ENCODE results near the gene ITPR3. TPM values are rescaled to one million over a fixed set of nuclear protein-coding genes. Genes with fewer than 3 reads are reported as not detected.

Gene ITPR3
- total RNA-seq, 1 donor from 2014 or later = 21.6 TPM

- no peak overlapping the region for H3K4me3 Mint-ChIP-seq (ENCODE audit: unreplicated experiment)
These were observed 43.4 kb upstream of the ITPR3 start for GRCh38 chr6:33577718-33578117.

DNA sequence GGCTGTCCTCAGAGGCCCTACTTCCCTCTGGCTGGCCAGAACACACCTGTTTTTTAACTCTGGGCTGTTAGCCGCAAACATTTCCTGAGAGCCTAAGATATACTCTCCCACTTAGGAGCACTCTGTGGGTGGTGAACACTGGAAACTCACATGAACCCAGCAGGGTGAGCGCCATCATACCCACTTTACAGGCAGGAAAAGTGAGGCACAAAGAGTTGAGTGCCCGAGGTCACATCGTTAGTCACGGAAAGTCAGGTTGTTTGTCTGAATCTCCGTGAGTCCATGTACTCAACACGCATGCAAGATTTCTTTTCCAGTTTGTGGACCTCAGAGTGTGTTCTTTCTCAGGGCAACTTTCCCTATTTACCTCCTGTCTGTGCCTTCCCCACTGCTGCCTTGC is 43.0 kb upstream of the ITPR3 start:
- TF ChIP-seq, protein P1, sequence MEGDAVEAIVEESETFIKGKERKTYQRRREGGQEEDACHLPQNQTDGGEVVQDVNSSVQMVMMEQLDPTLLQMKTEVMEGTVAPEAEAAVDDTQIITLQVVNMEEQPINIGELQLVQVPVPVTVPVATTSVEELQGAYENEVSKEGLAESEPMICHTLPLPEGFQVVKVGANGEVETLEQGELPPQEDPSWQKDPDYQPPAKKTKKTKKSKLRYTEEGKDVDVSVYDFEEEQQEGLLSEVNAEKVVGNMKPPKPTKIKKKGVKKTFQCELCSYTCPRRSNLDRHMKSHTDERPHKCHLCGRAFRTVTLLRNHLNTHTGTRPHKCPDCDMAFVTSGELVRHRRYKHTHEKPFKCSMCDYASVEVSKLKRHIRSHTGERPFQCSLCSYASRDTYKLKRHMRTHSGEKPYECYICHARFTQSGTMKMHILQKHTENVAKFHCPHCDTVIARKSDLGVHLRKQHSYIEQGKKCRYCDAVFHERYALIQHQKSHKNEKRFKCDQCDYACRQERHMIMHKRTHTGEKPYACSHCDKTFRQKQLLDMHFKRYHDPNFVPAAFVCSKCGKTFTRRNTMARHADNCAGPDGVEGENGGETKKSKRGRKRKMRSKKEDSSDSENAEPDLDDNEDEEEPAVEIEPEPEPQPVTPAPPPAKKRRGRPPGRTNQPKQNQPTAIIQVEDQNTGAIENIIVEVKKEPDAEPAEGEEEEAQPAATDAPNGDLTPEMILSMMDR (IDR thresholded peaks at IDR 0.05) = no peak
- H3K27me3 Mint-ChIP-seq (ENCODE audit: unreplicated experiment) = no peaks in the 10 kb centered on the region
- H3K4me3 Mint-ChIP-seq (ENCODE audit: unreplicated experiment) = peak overlapping the region; percentile 55
- no peaks in the 10 kb centered on the region for H3K9me3 Mint-ChIP-seq (ENCODE audit: unreplicated experiment)
- peaks cover 13% of the 10 kb centered on the region for H3K36me3 Mint-ChIP-seq (ENCODE audit: unreplicated experiment)
- no peak for DNase-seq (ENCODE audit: extremely low spot score, unreplicated experiment)
- peak overlapping the region; percentile 25 for H3K27ac Mint-ChIP-seq (ENCODE audit: unreplicated experiment)
- H3K4me1 Mint-ChIP-seq (ENCODE audit: unreplicated experiment) = peaks cover 17% of the 10 kb centered on the region

More at GRCh38 chr6:33577718-33578117, 43.4 kb upstream of the ITPR3 start:
- H3K27me3 Mint-ChIP-seq (ENCODE audit: unreplicated experiment) = no peaks in the 10 kb centered on the region
- no peaks in the 10 kb centered on the region for H3K9me3 Mint-ChIP-seq (ENCODE audit: unreplicated experiment)
- H3K4me1 Mint-ChIP-seq (ENCODE audit: unreplicated experiment) = peaks cover 17% of the 10 kb centered on the region
- no peak for DNase-seq (ENCODE audit: extremely low spot score, unreplicated experiment)
- no peak overlapping the region for H3K27ac Mint-ChIP-seq (ENCODE audit: unreplicated experiment)
- H3K36me3 Mint-ChIP-seq (ENCODE audit: unreplicated experiment) = peaks cover 13% of the 10 kb centered on the region
- TF ChIP-seq, protein P1 (IDR thresholded peaks at IDR 0.05) = no peak

- peaks cover 17% of the 10 kb centered on the region for H3K4me1 Mint-ChIP-seq (ENCODE audit: unreplicated experiment)
- H3K36me3 Mint-ChIP-seq (ENCODE audit: unreplicated experiment) = peaks cover 13% of the 10 kb centered on the region
- DNase-seq (ENCODE audit: extremely low spot score, unreplicated experiment) = no peak
- H3K27me3 Mint-ChIP-seq (ENCODE audit: unreplicated experiment) = no peaks in the 10 kb centered on the region
- H3K9me3 Mint-ChIP-seq (ENCODE audit: unreplicated experiment) = no peaks in the 10 kb centered on the region
- TF ChIP-seq, protein P1 (IDR thresholded peaks at IDR 0.05) = no peak
- peak overlapping the region; percentile 80 for H3K4me3 Mint-ChIP-seq (ENCODE audit: unreplicated experiment)
- H3K27ac Mint-ChIP-seq (ENCODE audit: unreplicated experiment) = peak overlapping the region; percentile 25
These were observed 42.5 kb upstream of the ITPR3 start for GRCh38 chr6:33578588-33579011.

GRCh38 chr6:33579828-33580714 is 41.1 kb upstream of the ITPR3 start, which contains the start of gene BAK1:
TSS of gene BAK1 (minus strand) at chr6:33580276. CDS start at chr6:33577604, 2,672 bp downstream.
- Mint-ChIP-seq H3K36me3 (ENCODE audit: unreplicated experiment) (peaks cover 10% of the 10 kb centered on the region), H3K9me3 (ENCODE audit: unreplicated experiment) (no peaks in the 10 kb centered on the region), H3K27ac (ENCODE audit: unreplicated experiment) (peak within 1 kb of the TSS; percentile 75), H3K4me3 (ENCODE audit: unreplicated experiment) (peak within 1 kb of the TSS; percentile 80), H3K4me1 (ENCODE audit: unreplicated experiment) (peaks cover 17% of the 10 kb centered on the region), H3K27me3 (ENCODE audit: unreplicated experiment) (no peaks in the 10 kb centered on the region)
- TF ChIP-seq, protein P1 (IDR thresholded peaks at IDR 0.05) = peak; percentile 64
- peak; percentile 94 for DNase-seq (ENCODE audit: extremely low spot score, unreplicated experiment)

- H3K27me3 Mint-ChIP-seq (ENCODE audit: unreplicated experiment) = no peaks in the 10 kb centered on the region
- TF ChIP-seq, protein P1 (IDR thresholded peaks at IDR 0.05) = no peak
- no peaks in the 10 kb centered on the region for H3K9me3 Mint-ChIP-seq (ENCODE audit: unreplicated experiment)
- H3K27ac Mint-ChIP-seq (ENCODE audit: unreplicated experiment) = no peak overlapping the region
- H3K4me3 Mint-ChIP-seq (ENCODE audit: unreplicated experiment) = no peak overlapping the region
- H3K36me3 Mint-ChIP-seq (ENCODE audit: unreplicated experiment) = peaks cover 6% of the 10 kb centered on the region
- no peak for DNase-seq (ENCODE audit: extremely low spot score, unreplicated experiment)
- peaks cover 22% of the 10 kb centered on the region for H3K4me1 Mint-ChIP-seq (ENCODE audit: unreplicated experiment)
These were observed 39.9 kb upstream of the ITPR3 start for GRCh38 chr6:33581186-33581585.
